AG04449 (cell line): Measurements from ENCODE around the gene PAQR9.

Source experiments
- CTCF ChIA-PET: fragments of 350-600 bp; formaldehyde crosslinking; extraction: SDS; loops from one replicate; lab custom pipeline; 2021; ENCODE audit warnings: antibody characterized with exemption; lab: Yijun Ruan, JAX
- POLR2A ChIA-PET: fragments of 400-600, 350-600 bp; formaldehyde crosslinking; extraction: SDS; loops from one replicate; lab custom pipeline; 2020; ENCODE audit warnings: antibody characterized with exemption, inconsistent platforms; lab: Yijun Ruan, JAX
- DNase-seq: peaks from one replicate; pipeline ENCODE4 v3.0.0-alpha.2; 2010; ENCODE audit warnings: low read depth, low spot score
- H3K4me3 ChIP-seq: 2 replicates; pipeline ENCODE4 v1.5.1; 2011; ENCODE audit warnings: low read depth, mild to moderate bottlenecking, control low read depth, low read length
- TF ChIP-seq, protein P1 (sequence below): IDR thresholded peaks from one replicate; pipeline ENCODE4 v1.5.1; 2011; ENCODE audit warnings: mild to moderate bottlenecking, moderate library complexity, low read length, control low read depth, inconsistent platforms; ENCODE audit not compliant: insufficient read depth; ENCODE audit errors: missing control alignments

The PAQR9 gene

GRCh38 chr3:142951794-142952193 is 11.7 kb downstream of the PAQR9 start:
- DNase-seq = no peak
- POLR2A ChIA-PET = no interaction called here
- CTCF ChIA-PET = no interaction called here
- H3K4me3 ChIP-seq = no peak overlapping the region
- TF ChIP-seq, protein P1, sequence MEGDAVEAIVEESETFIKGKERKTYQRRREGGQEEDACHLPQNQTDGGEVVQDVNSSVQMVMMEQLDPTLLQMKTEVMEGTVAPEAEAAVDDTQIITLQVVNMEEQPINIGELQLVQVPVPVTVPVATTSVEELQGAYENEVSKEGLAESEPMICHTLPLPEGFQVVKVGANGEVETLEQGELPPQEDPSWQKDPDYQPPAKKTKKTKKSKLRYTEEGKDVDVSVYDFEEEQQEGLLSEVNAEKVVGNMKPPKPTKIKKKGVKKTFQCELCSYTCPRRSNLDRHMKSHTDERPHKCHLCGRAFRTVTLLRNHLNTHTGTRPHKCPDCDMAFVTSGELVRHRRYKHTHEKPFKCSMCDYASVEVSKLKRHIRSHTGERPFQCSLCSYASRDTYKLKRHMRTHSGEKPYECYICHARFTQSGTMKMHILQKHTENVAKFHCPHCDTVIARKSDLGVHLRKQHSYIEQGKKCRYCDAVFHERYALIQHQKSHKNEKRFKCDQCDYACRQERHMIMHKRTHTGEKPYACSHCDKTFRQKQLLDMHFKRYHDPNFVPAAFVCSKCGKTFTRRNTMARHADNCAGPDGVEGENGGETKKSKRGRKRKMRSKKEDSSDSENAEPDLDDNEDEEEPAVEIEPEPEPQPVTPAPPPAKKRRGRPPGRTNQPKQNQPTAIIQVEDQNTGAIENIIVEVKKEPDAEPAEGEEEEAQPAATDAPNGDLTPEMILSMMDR = no peak

- TF ChIP-seq, protein P1 = no peak
- CTCF ChIA-PET = no interaction called here
- DNase-seq = no peak
- POLR2A ChIA-PET = no interaction called here
- H3K4me3 ChIP-seq = no peak overlapping the region
Observed at GRCh38 chr3:142950972-142951371, 12.5 kb downstream of the PAQR9 start.

DNA sequence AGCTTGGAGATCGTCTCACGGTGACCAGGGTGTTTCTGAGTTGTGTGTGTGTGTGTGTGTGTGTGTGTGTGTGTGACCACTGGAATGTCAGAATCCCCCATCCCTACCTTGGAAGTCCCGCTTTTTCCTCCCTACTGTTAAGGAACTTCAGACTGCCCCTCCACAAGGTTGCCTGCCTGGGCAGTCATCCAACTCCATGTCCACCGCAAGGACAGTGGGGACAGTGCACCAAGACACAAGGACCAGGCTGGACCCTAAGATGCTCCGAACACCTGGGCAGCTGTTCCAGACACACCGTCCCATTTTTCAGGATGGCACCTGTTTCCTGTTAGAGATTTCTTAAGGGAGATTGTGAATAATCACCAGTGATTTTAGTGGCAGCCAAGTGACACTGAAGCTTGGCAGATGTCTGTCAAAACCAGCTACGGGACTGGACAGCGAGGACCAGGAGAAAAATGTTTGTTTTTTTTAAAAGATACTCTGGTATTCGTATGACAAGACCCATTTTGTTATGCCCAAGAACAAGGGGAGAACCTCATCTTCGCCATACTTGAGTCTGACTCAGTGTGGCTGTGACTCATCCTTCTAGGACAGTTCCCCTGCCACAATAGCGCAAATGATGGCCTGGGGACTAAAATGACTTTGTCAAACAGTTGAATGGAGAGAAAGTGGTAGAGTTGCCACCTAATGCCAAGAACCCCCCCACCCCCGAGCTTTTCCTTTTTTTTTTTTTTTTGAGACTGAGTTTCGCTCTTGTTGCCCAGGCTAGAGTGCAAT is 15.5 kb downstream of the PAQR9 start:
- TF ChIP-seq, protein P1 = no peak
- no peak for DNase-seq
- POLR2A ChIA-PET = no interaction called here
- H3K4me3 ChIP-seq = no peak overlapping the region
- CTCF ChIA-PET = interaction anchor here (3.1 kb wide), 1 partner anchor 119 kb away, joined by 19 read pairs; no protein-coding TSS in a partner anchor

DNA sequence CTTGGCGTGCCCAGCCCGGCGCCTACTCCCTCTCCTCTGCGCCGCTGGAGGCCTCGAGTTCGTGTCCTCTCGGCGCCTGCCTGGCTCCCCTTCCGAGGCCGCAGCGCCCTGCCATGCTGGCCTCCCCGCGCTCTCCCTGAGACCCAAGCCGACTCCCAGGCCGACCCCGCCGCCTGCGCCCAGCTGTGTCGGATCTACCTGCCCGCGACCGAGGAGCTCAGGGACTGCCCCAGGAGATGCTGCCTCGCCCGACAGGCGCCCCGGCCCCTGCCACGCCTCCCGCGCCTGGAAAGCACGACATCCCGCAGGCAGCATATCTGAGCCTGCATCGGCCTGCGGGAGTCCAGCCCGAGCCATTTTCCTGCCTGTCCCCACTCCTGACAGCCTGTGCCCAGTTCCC is 16.1 kb downstream of the PAQR9 start:
- ChIA-PET POLR2A (no interaction called here), CTCF (interaction anchor here (3.1 kb wide), 1 partner anchor 118 kb away, joined by 19 read pairs; no protein-coding TSS in a partner anchor)
- TF ChIP-seq, protein P1 = no peak
- no peak overlapping the region for H3K4me3 ChIP-seq
- DNase-seq = no peak

DNA sequence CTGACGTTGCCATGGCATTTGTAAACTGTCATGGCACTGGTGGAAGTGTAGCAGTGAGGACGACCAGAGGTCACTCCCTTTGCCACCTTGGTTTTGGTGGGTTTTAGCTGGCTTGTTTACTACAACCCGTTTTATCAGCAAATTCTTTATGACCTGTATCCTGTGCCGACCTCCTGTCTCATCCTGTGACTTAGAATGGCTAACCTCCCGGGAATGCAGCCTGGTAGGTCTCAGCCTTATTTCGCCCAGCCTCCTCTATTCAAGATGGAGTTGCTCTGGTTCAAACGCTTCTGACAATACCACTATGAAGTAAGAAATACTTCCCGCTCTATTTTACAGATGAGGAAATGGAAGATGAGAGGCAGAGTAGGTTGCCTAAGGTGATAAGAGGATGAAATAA is 16.6 kb downstream of the PAQR9 start:
- ChIA-PET CTCF (no interaction called here), POLR2A (no interaction called here)
- no peak for DNase-seq
- TF ChIP-seq, protein P1 = no peak
- no peak overlapping the region for H3K4me3 ChIP-seq

GRCh38 chr3:142945023-142945422 is 18.5 kb downstream of the PAQR9 start:
- POLR2A ChIA-PET = no interaction called here

More at GRCh38 chr3:142945023-142945422, 18.5 kb downstream of the PAQR9 start:
- no peak overlapping the region for H3K4me3 ChIP-seq
- DNase-seq = no peak
- CTCF ChIA-PET = interaction anchor here (1.1 to 1.2 kb wide), 2 partner anchors 17 to 116 kb away, joined by 4 read pairs; no protein-coding TSS in a partner anchor
- TF ChIP-seq, protein P1 = no peak
